ENCODE results near the gene ARHGAP1. TPM values are rescaled to one million over a fixed set of nuclear protein-coding genes. Genes with fewer than 3 reads are reported as not detected.

ARHGAP1 gene
- total and polyA plus RNA-seq, 8 donors = 18.7 to 51.1 (median 28.4) TPM

- no peak for TF ChIP-seq CTCF (IDR thresholded peaks at IDR 0.05)
- Histone ChIP-seq H3K27ac (no peak overlapping the region), H3K4me1 (no peaks in the 10 kb centered on the region), H3K9me3 (no peaks in the 10 kb centered on the region), H3K4me3 (no peak overlapping the region), H3K27me3 (no peaks in the 10 kb centered on the region), H3K36me3 (no peaks in the 10 kb centered on the region)
- ATAC-seq (no peak), DNase-seq (peak in 1 of 6 donors; percentile 3), FAIRE-seq (no peak)
- intact Hi-C loops (cut with DNase I) = no loop called here
- WGBS, 2 donors = 78 to 83% methylated on average over 4 of the region's 4 CpGs
Observed at GRCh38 chr11:46731545-46731944, 31.1 kb upstream of the ARHGAP1 start.

- intact Hi-C loops (cut with DNase I) = no loop called here
- H3K9me3 ChIP-seq = no peaks in the 10 kb centered on the region
- no peak overlapping the region for H3K4me3 ChIP-seq
- 75 to 84% methylated on average over 24 of the region's 24 CpGs for WGBS, 2 donors
- H3K4me1 ChIP-seq = no peaks in the 10 kb centered on the region
- H3K27ac ChIP-seq = no peak overlapping the region
- H3K27me3 ChIP-seq = no peaks in the 10 kb centered on the region
- peak in 1 of 6 donors; percentile 46 for DNase-seq
- ATAC-seq = no peak
- no peaks in the 10 kb centered on the region for H3K36me3 ChIP-seq
- FAIRE-seq = no peak
- no peak for TF ChIP-seq CTCF (IDR thresholded peaks at IDR 0.05)
Observed at GRCh38 chr11:46729110-46730027, 28.9 kb upstream of the ARHGAP1 start.

- 83 to 84% methylated on average over 9 of the region's 9 CpGs for WGBS, 2 donors
- intact Hi-C loops (cut with DNase I) = no loop called here
- DNase-seq (peak in 1 of 6 donors; percentile 28), FAIRE-seq (no peak), ATAC-seq (no peak)
- no peaks in the 10 kb centered on the region for H3K4me1 ChIP-seq
- H3K27me3 ChIP-seq = no peaks in the 10 kb centered on the region
- no peak for TF ChIP-seq CTCF (IDR thresholded peaks at IDR 0.05)
- no peaks in the 10 kb centered on the region for H3K36me3 ChIP-seq
- no peaks in the 10 kb centered on the region for H3K9me3 ChIP-seq
- H3K27ac ChIP-seq = no peak overlapping the region
- H3K4me3 ChIP-seq = no peak overlapping the region
Observed at GRCh38 chr11:46728659-46729040, 28.2 kb upstream of the ARHGAP1 start.

- ATAC-seq (no peak), DNase-seq (peak in 1 of 6 donors; percentile 43), FAIRE-seq (no peak)
- Histone ChIP-seq H3K27me3 (no peaks in the 10 kb centered on the region), H3K27ac (no peak overlapping the region), H3K4me3 (no peak overlapping the region), H3K4me1 (no peaks in the 10 kb centered on the region), H3K9me3 (no peaks in the 10 kb centered on the region), H3K36me3 (no peaks in the 10 kb centered on the region)
- 81 to 90% methylated on average over 17 of the region's 17 CpGs for WGBS, 2 donors
- intact Hi-C loops (cut with DNase I) = loop anchor here in 1 of 3 donors (2.0 kb wide), 1 partner anchor 47 kb away; no protein-coding TSS in a partner anchor
- TF ChIP-seq CTCF (IDR thresholded peaks at IDR 0.05) = no peak
Observed at GRCh38 chr11:46727952-46728658, 27.7 kb upstream of the ARHGAP1 start.
